ENCODE data around the gene EYA4. TPM values are rescaled to one million over a fixed set of nuclear protein-coding genes. Genes with fewer than 3 reads are reported as not detected.

Gene EYA4
- total and polyA plus RNA-seq, 2 donors (not counting 3 experiments of a cell fraction or from before 2014, with no cell fraction given): not detected

DNA sequence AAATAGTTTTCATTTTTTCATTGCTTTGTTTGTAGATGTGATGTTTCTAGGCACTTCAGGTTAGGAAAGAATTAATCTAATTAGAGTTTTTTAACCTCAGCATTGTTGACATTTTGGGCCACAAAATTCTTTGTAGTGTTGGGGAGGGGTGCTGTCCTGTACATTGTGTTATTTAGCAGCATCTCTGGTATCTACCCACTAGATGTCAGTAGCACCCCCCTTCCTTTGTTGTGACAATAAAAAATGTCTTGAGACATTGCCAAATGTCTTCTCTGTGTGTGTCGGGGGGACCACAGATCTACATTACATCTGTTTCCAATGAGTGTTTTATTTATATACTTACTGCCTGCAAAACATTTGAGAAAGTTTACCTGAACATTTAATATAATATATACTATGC, 45.6 kb downstream of the EYA4 start:
- no peak for FAIRE-seq
- peak; percentile 8 for DNase-seq (ENCODE audit: low read depth, low spot score)
- no peaks in the 10 kb centered on the region for H3K36me3 ChIP-seq (ENCODE audit: control insufficient read depth in 2 of 2, extremely low read depth in 1 of 2, insufficient read depth in 2 of 2, low read length in 2 of 2)
- H3K9me1 ChIP-seq (replicated peaks; ENCODE audit: control insufficient read depth, extremely low read depth, insufficient read depth, low read length): no peaks in the 10 kb centered on the region
- H3K4me3 ChIP-seq (replicated peaks in 1 of 3; ENCODE audit: insufficient read depth in 1 of 3, low read depth in 1 of 3, low read length in 3 of 3): no peak overlapping the region
- dilution Hi-C loops (cut with MboI; ENCODE audit: extremely low pct_ligation_motif_present, low sequenced_read_pairs): no loop called here
- intact Hi-C loops (cut with micrococcal nuclease): loop anchor here (2.0 kb wide), 2 partner anchors 226 to 266 kb away; no protein-coding TSS in a partner anchor
- peaks cover 2% of the 10 kb centered on the region for H4K20me1 ChIP-seq (replicated peaks; ENCODE audit: control insufficient read depth, extremely low read depth, insufficient read depth, low read length)
- TF ChIP-seq, protein P1, sequence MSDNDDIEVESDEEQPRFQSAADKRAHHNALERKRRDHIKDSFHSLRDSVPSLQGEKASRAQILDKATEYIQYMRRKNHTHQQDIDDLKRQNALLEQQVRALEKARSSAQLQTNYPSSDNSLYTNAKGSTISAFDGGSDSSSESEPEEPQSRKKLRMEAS (IDR thresholded peaks at IDR 0.05; ENCODE audit: insufficient read depth, insufficient read length): no peak
- no peak for TF ChIP-seq POLR2A (IDR thresholded peaks at IDR 0.05; ENCODE audit: low read depth, low read length)
- H2AFZ ChIP-seq (ENCODE audit: low read depth, low read length): no peak overlapping the region
- H3K27me3 ChIP-seq (ENCODE audit: control insufficient read depth in 2 of 2, insufficient read depth in 2 of 2, low read length in 2 of 2): peaks cover 0 to 3% of the 10 kb centered on the region in 2 experiments
- no peaks in the 10 kb centered on the region for H3K79me2 ChIP-seq (ENCODE audit: control insufficient read depth, insufficient read depth, low read length)
- no peak overlapping the region for H3K4me2 ChIP-seq (ENCODE audit: insufficient read depth, low read length)
- POLR2A ChIA-PET: no interaction called here
- no peak overlapping the region for H3K9ac ChIP-seq (replicated peaks; ENCODE audit: extremely low read depth, insufficient read depth, low read length)
- no peaks in the 10 kb centered on the region for H3K4me1 ChIP-seq (ENCODE audit: control insufficient read depth, extremely low read depth, insufficient read depth, low read length)
- CTCF ChIA-PET: no interaction called here
- H3K27ac ChIP-seq (ENCODE audit: insufficient read depth, low read depth, low read length): no peak overlapping the region
- no peaks in the 10 kb centered on the region for H3K9me3 ChIP-seq (replicated peaks; ENCODE audit: control insufficient read depth, insufficient read depth, low read length)
- BruUV-seq (replicated peaks): no TSS peak

DNA sequence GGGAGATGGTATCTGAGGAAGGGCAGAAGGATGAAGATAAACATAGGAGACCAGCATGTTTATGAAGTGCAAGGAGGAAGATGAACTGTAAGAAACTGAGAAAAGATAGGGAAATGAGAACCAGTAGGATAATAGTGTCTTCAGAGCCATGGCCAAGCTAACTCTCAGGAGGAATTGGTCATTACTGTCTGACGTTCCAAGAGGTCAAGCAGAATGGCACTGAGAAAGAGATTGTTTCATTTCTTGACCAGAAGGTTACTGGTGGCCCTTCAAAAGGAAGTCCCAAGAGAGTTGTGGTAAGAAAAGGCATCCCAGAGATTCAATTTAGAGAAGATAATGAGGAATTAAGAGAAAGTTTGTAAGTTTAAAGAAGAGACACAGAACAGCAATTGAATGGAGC, 47.5 kb downstream of the EYA4 start:
- dilution Hi-C loops (cut with MboI; ENCODE audit: extremely low pct_ligation_motif_present, low sequenced_read_pairs) (no loop called here), intact Hi-C loops (cut with micrococcal nuclease) (no loop called here)
- CTCF ChIA-PET: no interaction called here
- TF ChIP-seq GATA2 (IDR thresholded peaks at IDR 0.05; ENCODE audit: insufficient read depth, insufficient read length, low read depth, low read length): no peak
- TF ChIP-seq JUN (IDR thresholded peaks at IDR 0.05; ENCODE audit: borderline replicate concordance, insufficient read depth, insufficient read length, low read depth): no peak
- no peak for TF ChIP-seq POLR2A (IDR thresholded peaks at IDR 0.05; ENCODE audit: low read depth, low read length)
- TF ChIP-seq, protein P1 (IDR thresholded peaks at IDR 0.05; ENCODE audit: insufficient read depth, insufficient read length): no peak
- TF ChIP-seq FOS (IDR thresholded peaks at IDR 0.05; ENCODE audit: borderline replicate concordance, insufficient read depth, low read length): no peak
- no peak for TF ChIP-seq EZH2 (IDR thresholded peaks at IDR 0.05; ENCODE audit: borderline replicate concordance, low read depth, low read length, severe bottlenecking)
- no peak for TF ChIP-seq MYC (IDR thresholded peaks at IDR 0.05; ENCODE audit: low read depth, low read length)
- TF ChIP-seq, protein P2, sequence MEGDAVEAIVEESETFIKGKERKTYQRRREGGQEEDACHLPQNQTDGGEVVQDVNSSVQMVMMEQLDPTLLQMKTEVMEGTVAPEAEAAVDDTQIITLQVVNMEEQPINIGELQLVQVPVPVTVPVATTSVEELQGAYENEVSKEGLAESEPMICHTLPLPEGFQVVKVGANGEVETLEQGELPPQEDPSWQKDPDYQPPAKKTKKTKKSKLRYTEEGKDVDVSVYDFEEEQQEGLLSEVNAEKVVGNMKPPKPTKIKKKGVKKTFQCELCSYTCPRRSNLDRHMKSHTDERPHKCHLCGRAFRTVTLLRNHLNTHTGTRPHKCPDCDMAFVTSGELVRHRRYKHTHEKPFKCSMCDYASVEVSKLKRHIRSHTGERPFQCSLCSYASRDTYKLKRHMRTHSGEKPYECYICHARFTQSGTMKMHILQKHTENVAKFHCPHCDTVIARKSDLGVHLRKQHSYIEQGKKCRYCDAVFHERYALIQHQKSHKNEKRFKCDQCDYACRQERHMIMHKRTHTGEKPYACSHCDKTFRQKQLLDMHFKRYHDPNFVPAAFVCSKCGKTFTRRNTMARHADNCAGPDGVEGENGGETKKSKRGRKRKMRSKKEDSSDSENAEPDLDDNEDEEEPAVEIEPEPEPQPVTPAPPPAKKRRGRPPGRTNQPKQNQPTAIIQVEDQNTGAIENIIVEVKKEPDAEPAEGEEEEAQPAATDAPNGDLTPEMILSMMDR (IDR thresholded peaks at IDR 0.05; ENCODE audit: extremely low read depth in 1 of 2, insufficient read depth in 1 of 2, low read depth in 1 of 2, low read length in 2 of 2): no peak
- no peak for TF ChIP-seq POLR2AphosphoS5 (IDR thresholded peaks at IDR 0.05; ENCODE audit: insufficient read depth, low read depth, low read length)
- H2AFZ ChIP-seq (ENCODE audit: low read depth, low read length): no peak overlapping the region
- no peak overlapping the region for H3K9ac ChIP-seq (replicated peaks; ENCODE audit: extremely low read depth, insufficient read depth, low read length)
- no peak overlapping the region for H3K4me2 ChIP-seq (ENCODE audit: insufficient read depth, low read length)
- POLR2A ChIA-PET: no interaction called here
- H3K9me1 ChIP-seq (replicated peaks; ENCODE audit: control insufficient read depth, extremely low read depth, insufficient read depth, low read length): no peaks in the 10 kb centered on the region
- no peaks in the 10 kb centered on the region for H3K36me3 ChIP-seq (ENCODE audit: control insufficient read depth in 2 of 2, extremely low read depth in 1 of 2, insufficient read depth in 2 of 2, low read length in 2 of 2)
- H3K27ac ChIP-seq (ENCODE audit: insufficient read depth, low read depth, low read length): no peak overlapping the region
- FAIRE-seq (no peak), DNase-seq (ENCODE audit: low read depth, low spot score) (no peak)
- peaks cover 0 to 3% of the 10 kb centered on the region in 2 experiments for H3K27me3 ChIP-seq (ENCODE audit: control insufficient read depth in 2 of 2, insufficient read depth in 2 of 2, low read length in 2 of 2)
- peaks cover 2% of the 10 kb centered on the region for H4K20me1 ChIP-seq (replicated peaks; ENCODE audit: control insufficient read depth, extremely low read depth, insufficient read depth, low read length)
- no peak overlapping the region for H3K4me3 ChIP-seq (replicated peaks in 1 of 3; ENCODE audit: insufficient read depth in 1 of 3, low read depth in 1 of 3, low read length in 3 of 3)
- H3K79me2 ChIP-seq (ENCODE audit: control insufficient read depth, insufficient read depth, low read length): no peaks in the 10 kb centered on the region
- no peaks in the 10 kb centered on the region for H3K9me3 ChIP-seq (replicated peaks; ENCODE audit: control insufficient read depth, insufficient read depth, low read length)
- H3K4me1 ChIP-seq (ENCODE audit: control insufficient read depth, extremely low read depth, insufficient read depth, low read length): no peaks in the 10 kb centered on the region
- BruUV-seq (replicated peaks): no TSS peak
